NCI-H82 treated with DMSO at 0.1 percent for 48 hours (cell line): ENCODE data around the gene DPP6.
"Not testable (repeated sequence)": the region's sequence is repeated elsewhere in the genome, so short reads cannot be mapped to it uniquely, and the experiment has no call there.

Source experiments
- DNase-seq: peaks from one replicate; lab custom pipeline; 2025; ENCODE audit not compliant: unreplicated experiment; lab: John Stamatoyannopoulos, UW

DPP6 gene

DNA sequence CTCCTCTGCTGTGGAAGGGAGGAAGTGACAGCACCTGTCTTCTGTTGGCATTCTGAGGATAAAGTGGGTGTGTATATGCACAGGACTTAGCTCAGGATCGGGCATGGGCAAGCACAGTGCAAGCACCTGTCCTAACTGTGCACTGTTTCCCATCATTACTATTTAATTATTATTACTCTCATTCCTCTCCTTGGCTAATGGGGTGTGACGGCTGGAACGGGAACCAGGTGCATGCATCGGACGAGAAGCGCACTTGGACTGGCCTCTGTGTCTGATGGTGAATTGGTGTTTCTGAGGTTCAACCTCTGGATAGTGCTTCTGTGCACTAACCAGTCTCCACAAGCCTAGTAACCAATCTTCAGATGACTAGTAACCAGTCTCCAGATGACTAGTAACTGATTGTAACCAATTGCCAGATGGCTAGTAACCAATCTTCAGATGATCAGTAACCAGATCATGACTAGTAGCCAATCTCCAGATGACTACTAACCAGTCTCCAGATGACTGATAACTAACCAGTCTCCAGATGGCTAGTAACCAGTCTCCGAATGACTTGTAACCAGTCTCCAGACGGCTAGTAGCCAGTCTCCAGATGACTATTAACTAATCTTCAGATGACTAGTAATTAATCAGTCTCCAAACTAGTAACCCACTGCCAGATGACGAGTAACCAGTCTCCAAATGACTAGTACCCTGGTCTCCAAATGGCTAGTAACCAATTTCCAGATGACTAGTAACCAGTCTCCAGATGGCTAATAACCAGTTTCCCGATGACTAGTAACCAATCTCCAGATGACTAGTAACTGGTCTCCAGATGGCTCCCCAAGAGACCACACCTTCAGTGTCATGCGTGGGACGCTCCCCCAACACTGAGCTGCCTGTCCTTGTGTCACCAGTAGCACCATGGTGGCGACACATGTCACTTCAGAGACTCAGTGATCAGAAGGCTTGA lies 864.9 kb downstream of the DPP6 start:
- no peak for DNase-seq

DNA sequence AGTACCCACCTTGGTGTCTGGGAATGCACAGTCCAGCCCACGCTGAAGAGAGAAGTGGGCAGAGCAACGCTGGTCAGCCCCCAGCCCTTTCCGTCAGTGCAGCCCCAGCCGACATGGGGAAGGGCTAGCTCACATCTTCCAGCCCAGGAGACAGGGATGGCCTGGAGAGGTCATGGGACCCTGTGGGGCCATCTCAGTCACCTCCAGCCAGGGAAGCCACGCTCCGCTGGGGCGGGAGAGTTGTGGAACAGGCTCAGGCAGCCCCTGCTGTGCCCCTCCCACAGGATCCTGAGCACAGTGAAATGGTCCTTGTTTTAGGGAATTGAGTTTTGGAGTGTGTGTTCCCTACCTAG lies 865.6 kb downstream of the DPP6 start:
- no peak for DNase-seq

DNA sequence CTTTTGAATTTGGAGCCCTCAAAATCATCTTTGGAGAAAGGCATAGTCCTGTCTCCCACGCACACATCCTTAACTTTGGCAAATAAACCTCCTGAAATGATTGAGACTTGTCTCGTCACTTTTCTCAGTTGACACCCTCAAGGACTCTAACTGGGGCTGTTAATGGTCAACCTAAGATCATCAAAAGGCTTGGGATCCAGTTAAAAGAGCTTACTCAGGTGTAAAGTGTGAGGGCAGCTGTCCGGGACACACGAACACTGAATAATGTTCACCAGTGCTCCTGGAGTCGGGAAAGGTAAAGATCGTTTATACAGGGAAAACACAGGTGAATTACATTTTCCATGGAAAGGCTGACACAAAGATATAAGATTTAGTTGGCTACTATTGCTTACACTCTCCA lies 866.1 kb downstream of the DPP6 start:
- no peak for DNase-seq

GRCh38 chr7:154918741-154919140 lies 866.5 kb downstream of the DPP6 start:
- DNase-seq, result no peak

- DNase-seq, result no peak
Observed at GRCh38 chr7:154919344-154920225, 867.4 kb downstream of the DPP6 start.

GRCh38 chr7:154922472-154922871 lies 870.3 kb downstream of the DPP6 start:
- not testable (repeated sequence) for DNase-seq

GRCh38 chr7:154927624-154928125 lies 875.5 kb downstream of the DPP6 start:
- peak; percentile 10 for DNase-seq

DNA sequence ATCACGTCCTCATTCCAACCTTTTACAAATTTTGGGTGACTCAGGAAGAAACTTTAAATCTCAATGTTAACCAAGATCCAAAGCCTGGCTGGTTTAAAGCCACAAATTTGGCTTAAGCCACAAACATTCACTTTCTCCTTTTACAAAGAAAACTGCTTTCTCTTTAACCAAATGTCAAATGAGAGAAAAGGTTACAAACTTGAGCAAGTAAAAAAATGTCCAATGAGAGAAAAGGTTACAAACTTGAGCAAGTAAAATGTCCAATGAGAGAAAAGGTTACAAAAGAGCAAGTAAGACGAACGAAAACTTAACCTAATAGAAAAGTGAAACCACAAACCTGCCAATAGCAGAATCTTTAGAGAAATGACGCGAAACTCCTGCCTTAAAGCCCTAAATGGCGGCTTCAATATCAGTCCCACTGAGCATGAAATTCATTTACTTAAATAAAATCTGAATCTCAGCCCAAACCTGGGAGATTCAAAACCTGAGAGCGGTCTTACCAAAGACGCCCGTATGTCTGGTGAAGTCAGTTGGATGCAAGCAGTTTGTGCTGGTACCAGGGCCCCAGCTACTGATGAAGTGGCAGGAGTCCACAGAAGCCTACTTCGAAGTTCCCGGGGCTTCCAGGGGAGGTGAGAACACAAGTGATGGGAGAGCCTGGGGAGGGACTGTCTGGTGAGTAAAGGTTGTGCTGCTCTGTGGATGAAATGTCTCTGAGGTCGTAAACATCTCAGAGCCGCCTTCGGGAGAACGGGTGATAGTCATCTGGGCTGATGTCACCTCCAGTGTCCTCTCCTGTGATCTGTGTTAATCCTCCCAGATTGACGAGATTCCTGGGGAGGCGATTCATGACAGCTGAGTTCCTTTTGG lies 876.2 kb downstream of the DPP6 start:
- no peak for DNase-seq

DNA sequence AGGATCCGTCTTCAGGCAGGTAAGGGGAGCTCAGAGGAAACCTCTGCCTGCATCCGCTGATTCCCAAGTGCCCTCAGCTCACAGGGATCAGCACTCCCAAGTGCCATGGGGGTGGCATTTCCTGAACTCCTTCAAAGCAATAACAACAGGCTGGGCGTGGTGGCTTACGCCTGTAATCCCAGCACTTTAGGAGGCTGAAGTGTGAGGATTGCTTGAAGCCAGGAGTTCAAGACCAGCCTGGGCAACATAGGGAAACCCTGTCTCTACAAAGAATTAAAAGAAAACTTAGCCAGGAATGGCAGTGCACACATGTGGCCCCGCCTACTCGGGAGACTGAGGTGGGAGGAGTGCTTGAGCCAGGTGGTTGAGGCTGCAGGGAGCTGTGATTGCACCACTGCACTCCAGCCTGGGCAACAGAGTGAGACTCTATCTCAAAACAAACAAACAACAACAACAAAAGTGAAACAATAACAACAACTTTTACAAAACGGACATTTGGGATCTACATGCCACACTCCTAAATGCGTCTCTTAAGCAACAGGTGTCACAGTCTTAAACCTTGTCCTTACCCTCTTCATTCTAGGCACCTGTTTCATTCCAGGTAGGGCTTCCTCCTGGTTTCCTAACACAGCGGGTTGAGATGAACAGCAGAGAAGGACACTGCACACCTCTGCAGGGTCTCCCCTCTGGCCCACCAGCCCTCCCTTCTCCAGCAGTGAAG lies 877.0 kb downstream of the DPP6 start:
- DNase-seq, result no peak

DNA sequence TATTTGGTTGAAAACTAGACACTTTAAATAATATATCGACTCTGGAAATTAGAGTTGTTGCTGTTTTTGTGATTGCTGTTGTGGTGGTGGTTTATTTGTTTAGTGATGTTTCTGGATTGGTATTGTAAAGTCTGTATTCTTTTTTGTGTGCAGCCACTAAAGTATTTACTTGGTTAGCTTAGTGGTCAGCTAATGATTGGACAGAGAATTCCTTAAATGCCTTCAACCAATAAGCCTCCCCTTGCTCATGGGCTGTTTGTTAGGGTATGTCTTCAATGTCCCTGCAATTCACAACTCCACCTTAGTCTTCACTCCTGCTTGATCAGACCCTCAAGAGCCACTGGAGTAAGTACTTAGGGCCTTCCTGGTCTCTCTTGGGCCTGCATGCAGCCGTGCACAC lies 879.7 kb downstream of the DPP6 start:
- no peak for DNase-seq

DNA sequence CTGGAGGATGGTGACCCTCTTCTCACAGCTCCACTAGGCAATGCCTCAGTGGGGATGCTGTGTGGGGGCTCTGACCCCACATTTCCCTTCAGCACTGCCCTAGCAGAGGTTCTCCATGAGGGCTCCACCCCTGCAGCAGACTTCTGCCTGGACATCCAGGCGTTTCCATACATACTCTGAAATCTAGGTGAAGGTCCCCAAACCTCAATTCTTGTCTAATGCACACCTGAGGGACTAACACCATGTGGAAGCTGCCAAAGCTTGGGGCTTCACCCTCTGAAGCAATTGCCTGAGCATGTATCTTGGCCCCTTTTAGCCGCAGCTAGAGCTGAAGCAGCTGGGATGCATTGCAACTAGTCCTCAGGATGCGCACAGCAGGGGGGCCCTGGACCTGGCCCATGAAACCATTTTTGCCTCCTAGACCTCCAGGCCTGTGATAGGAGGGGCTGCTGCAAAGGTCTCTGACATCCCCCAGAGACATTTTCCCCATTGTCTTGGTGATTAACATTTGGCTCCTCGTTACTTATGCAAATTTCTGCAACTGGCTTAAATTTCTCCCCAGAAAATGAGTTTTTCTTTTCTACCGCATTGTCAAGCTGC lies 882.3 kb downstream of the DPP6 start:
- DNase-seq, result not testable (repeated sequence)

DNA sequence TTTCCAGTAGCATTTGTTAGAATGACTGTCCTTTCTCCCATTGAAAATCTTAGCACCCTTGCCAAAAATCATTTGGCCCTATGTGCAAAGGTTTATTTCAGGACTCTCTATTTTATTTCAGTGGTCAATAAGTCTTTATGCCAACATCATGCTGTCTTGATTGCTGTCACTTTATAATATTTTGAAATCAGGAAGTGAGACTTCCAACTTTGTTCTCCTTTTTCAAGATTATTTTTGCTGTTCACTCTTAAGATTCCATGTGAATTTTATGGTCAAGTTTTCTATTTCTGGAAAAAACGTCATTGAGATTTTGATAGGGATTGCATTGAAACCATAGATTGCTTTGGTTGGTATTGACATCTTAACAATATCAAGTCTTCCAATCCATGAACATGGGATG lies 885.6 kb downstream of the DPP6 start:
- no peak for DNase-seq

GRCh38 chr7:154942691-154943090 lies 890.5 kb downstream of the DPP6 start:
- DNase-seq, result no peak
